ENCODE measurements around the gene TH.

Gene TH

GRCh38 chr11:2216400-2217064, 44.9 kb upstream of the TH start:
- no peak for TF ChIP-seq CTCF (IDR thresholded peaks at IDR 0.05; ENCODE audit: low read depth, low read length)

GRCh38 chr11:2215561-2216399, 44.2 kb upstream of the TH start:
- no peak overlapping the region for H3K4me3 ChIP-seq (ENCODE audit: low read depth, low read length)
- no peak for TF ChIP-seq CTCF (IDR thresholded peaks at IDR 0.05; ENCODE audit: low read depth, low read length)

More at GRCh38 chr11:2216400-2217064, 44.9 kb upstream of the TH start:
- H3K4me3 ChIP-seq (ENCODE audit: low read depth, low read length), result no peak overlapping the region

- no peak for TF ChIP-seq CTCF (IDR thresholded peaks at IDR 0.05; ENCODE audit: low read depth, low read length)
These were observed 43.6 kb upstream of the TH start for GRCh38 chr11:2215230-2215560.

GRCh38 chr11:2214527-2215229, 43.1 kb upstream of the TH start:
- TF ChIP-seq CTCF (IDR thresholded peaks at IDR 0.05; ENCODE audit: low read depth, low read length), result no peak
- no peak overlapping the region for H3K4me3 ChIP-seq (ENCODE audit: low read depth, low read length)

More at GRCh38 chr11:2215230-2215560, 43.6 kb upstream of the TH start:
- H3K4me3 ChIP-seq (ENCODE audit: low read depth, low read length), result no peak overlapping the region

- TF ChIP-seq CTCF (IDR thresholded peaks at IDR 0.05; ENCODE audit: low read depth, low read length), result no peak
- no peak overlapping the region for H3K4me3 ChIP-seq (ENCODE audit: low read depth, low read length)
These were observed 42.4 kb upstream of the TH start for GRCh38 chr11:2213890-2214526.

GRCh38 chr11:2213384-2213842, 41.8 kb upstream of the TH start:
- no peak for TF ChIP-seq CTCF (IDR thresholded peaks at IDR 0.05; ENCODE audit: low read depth, low read length)
- H3K4me3 ChIP-seq (ENCODE audit: low read depth, low read length), result no peak overlapping the region
